GM12878 (cell line): Measurements from ENCODE around the gene MAGI2. TPM values are rescaled to one million over a fixed set of nuclear protein-coding genes. Genes with fewer than 3 reads are reported as not detected.

Source experiments
- ATAC-seq: fragments of 200-7000 bp; cut with Tn5 transposase; 3 replicates; pipeline ENCODE4 v1.9.1; 2020; ENCODE audit warnings: mild to moderate bottlenecking, moderate library complexity
- BruUV-seq: library from RNA; stranded (reverse); fragments of 400-500 nt; replicated peaks from 2 replicates; lab custom pipeline; 2021; lab: Mats Ljungman, UMichigan
- CTCF ChIA-PET: fragments of 300-600 bp; sonication (Branson Sonifier 250); formaldehyde crosslinking; extraction: SDS; loops from one replicate; lab custom pipeline; 2021; ENCODE audit warnings: inconsistent platforms; lab: Yijun Ruan, JAX
- POLR2A ChIA-PET: fragments of 350-600 bp; formaldehyde crosslinking; extraction: SDS; loops from one replicate; lab custom pipeline; 2021; ENCODE audit warnings: inconsistent platforms; lab: Charles Lee
- RAD21 ChIA-PET: fragments of 300-600 bp; sonication (Branson Sonifier 250); formaldehyde crosslinking; loops from one replicate; lab custom pipeline; 2023; ENCODE audit warnings: antibody characterized with exemption; ENCODE audit not compliant: unreplicated experiment; lab: Charles Lee
- SMC1A ChIA-PET: fragments of 300-600 bp; sonication (Branson Sonifier 250); formaldehyde crosslinking; loops from one replicate; lab custom pipeline; 2023; ENCODE audit not compliant: unreplicated experiment, uncharacterized antibody; lab: Charles Lee
- DNase-seq: peaks from one replicate; pipeline ENCODE4 v3.0.0-alpha.2; 2011; ENCODE audit warnings: low read depth, low spot score
- FAIRE-seq: peaks from 3 replicates; lab custom pipeline; 2011; peaks lifted over from hg19 to GRCh38; lab: Jason Lieb, UNC
- H2AFZ ChIP-seq: 2 replicates; pipeline ENCODE4 v1.6.0; 2011; ENCODE audit warnings: low read depth, low read length, control low read depth; ENCODE audit not compliant: control insufficient read depth
- H3K27ac ChIP-seq: 2 replicates; pipeline ENCODE4 v1.5.1; 2011; ENCODE audit warnings: control low read depth; ENCODE audit not compliant: control insufficient read depth, insufficient read depth
- H3K27me3 ChIP-seq, 2 experiments: replicated peaks in 1 of 2; 2 replicates each; pipeline versions ENCODE4 v1.6.0 to v1.6.1; 2011; ENCODE audit warnings: low read length in 1 of 2; ENCODE audit not compliant: control insufficient read depth in 2 of 2, insufficient read depth in 2 of 2
- H3K36me3 ChIP-seq, 2 experiments: 2 replicates each; pipeline ENCODE4 v1.5.1; 2011; ENCODE audit warnings: low read length in 1 of 2; ENCODE audit not compliant: control insufficient read depth in 2 of 2, insufficient read depth in 2 of 2
- H3K4me1 ChIP-seq: 2 replicates; pipeline ENCODE4 v1.6.1; 2011; ENCODE audit warnings: mild to moderate bottlenecking, low read length, moderate library complexity, mixed read lengths; ENCODE audit not compliant: control insufficient read depth, insufficient read depth
- H3K4me2 ChIP-seq: 2 replicates; pipeline ENCODE4 v1.6.0; 2011; ENCODE audit warnings: control low read depth; ENCODE audit not compliant: control insufficient read depth, insufficient read depth
- H3K4me3 ChIP-seq: fragments of 200-600 bp; sonication (generic); 2 replicates; pipeline ENCODE4 v1.5.1; 2016
- H3K79me2 ChIP-seq: 2 replicates; pipeline ENCODE4 v1.6.0; 2011; ENCODE audit warnings: low read length; ENCODE audit not compliant: control insufficient read depth, insufficient read depth
- H3K9ac ChIP-seq: 2 replicates; pipeline ENCODE4 v1.8.0; 2011; ENCODE audit warnings: low read length, control low read depth, mixed read lengths; ENCODE audit not compliant: control insufficient read depth, insufficient read depth
- H3K9me3 ChIP-seq: replicated peaks from 3 replicates; pipeline ENCODE4 v1.5.1; 2011; ENCODE audit warnings: mild to moderate bottlenecking, low read length; ENCODE audit not compliant: control insufficient read depth, insufficient read depth
- H4K20me1 ChIP-seq: 2 replicates; pipeline ENCODE4 v1.6.0; 2011; ENCODE audit not compliant: control insufficient read depth, insufficient read depth
- KAT2A ChIP-seq: conservative IDR thresholded peaks from 2 replicates; pipeline ENCODE4 v1.6.1; 2011; ENCODE audit warnings: low read depth, low read length; ENCODE audit not compliant: control insufficient read depth
- NR2F1 ChIP-seq: fragments of 450-650 bp; conservative IDR thresholded peaks from 2 replicates; pipeline ENCODE4 v1.6.1; 2017; ENCODE audit warnings: mild to moderate bottlenecking
- RAD21 ChIP-seq: IDR thresholded peaks from 2 replicates; pipeline ENCODE4 v1.6.1; 2011; ENCODE audit warnings: mild to moderate bottlenecking, low read depth, low read length, moderate library complexity; ENCODE audit not compliant: insufficient read depth
- TCF12 ChIP-seq: IDR thresholded peaks from 2 replicates; pipeline ENCODE4 v1.6.1; 2011; ENCODE audit warnings: low read depth, mild to moderate bottlenecking, low read length
- WGBS: methylation state at CpG from one replicate; pipeline ENCODE4 v1.1.6; 2016; ENCODE audit warnings: low lambda C conversion rate; ENCODE audit not compliant: insufficient replicate concordance, insufficient coverage; ENCODE audit errors: missing lambda C conversion rate; 5-methylcytosine and 5-hydroxymethylcytosine counted together
- in situ Hi-C: fragments of 300-500 bp; cut with MboI; formaldehyde crosslinking; loops from 9 replicates; pipeline ENCODE4 v1.14.3; 2018; ENCODE audit warnings: mixed read lengths
- intact Hi-C: fragments of 100-400 bp; cut with micrococcal nuclease; formaldehyde crosslinking; loops from one replicate; pipeline ENCODE4 v1.14.2; 2022; ENCODE audit not compliant: unreplicated experiment
- polyA plus RNA-seq, 11 experiments: library from polyadenylated mRNA; depleted of rRNA in 4 of 11; unstranded in 6 of 11; stranded (reverse) in 5 of 11; fragments of >200 nt; fragmentation: Nextera tagmentation in 4 of 11; fragmentation: Illumina TruSeq in 1 of 11; extraction: Ambion mirVana in 4 of 11; extraction: Trizol in 1 of 11; gene quantifications; 1 replicate in 1 of 11; 2 replicates in 10 of 11; pipeline versions ENCODE4 v1.2.1 to v1.2.3, GENCODE V29; 2011 to 2016; ENCODE audit warnings: inconsistent platforms in 2 of 11, missing spikeins in 2 of 11, low read depth in 1 of 11
- total RNA-seq, 4 experiments: library from RNA; depleted of rRNA in 3 of 4; stranded (reverse); fragments of >200 nt in 3 of 4; fragmentation: Illumina TruSeq in 1 of 4; extraction: Trizol in 1 of 4; gene quantifications; 2 replicates each; pipeline versions ENCODE4 v1.2.1 to v1.2.3, GENCODE V29; 2013 to 2021
- TF ChIP-seq, protein P1 (sequence below): IDR thresholded peaks from 2 replicates; pipeline ENCODE4 v1.6.1; 2012; ENCODE audit warnings: low read depth, low read length, improper control_type of control experiment
- TF ChIP-seq, protein P2 (sequence below): fragments of 450-650 bp; formaldehyde crosslinking; IDR thresholded peaks from 2 replicates; pipeline ENCODE4 v1.5.0; 2022; ENCODE audit warnings: mild to moderate bottlenecking, missing genetic modification characterization
- TF ChIP-seq, protein P3 (sequence below): fragments of 450-650 bp; IDR thresholded peaks from 2 replicates; pipeline ENCODE4 v1.6.1; 2017; ENCODE audit warnings: mild to moderate bottlenecking

Gene MAGI2
- total and polyA plus RNA-seq, 10 of the 15 experiments (the other 5 are each of a cell fraction or from before 2014, with no cell fraction given), result 0.01 to 0.31 (median 0.05) TPM; not detected in 2

DNA sequence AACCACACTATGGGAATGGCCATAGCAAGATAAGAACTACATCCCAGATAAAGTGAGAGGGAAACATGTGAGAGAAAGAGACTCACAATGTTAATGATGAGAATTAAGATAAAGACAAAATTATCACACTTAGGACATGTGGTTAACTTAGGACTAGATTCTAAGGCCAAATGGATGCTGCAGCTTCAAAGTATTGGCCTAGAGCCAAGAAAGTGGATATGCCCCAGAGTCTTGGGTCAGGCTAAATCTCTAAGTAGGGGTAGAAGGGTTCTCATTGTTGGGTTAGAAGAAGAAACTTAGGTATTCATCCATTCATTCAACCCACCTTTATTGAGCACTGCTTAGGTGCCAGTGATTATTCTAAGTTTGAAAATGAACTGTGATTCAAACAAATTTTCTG is 836.9 kb downstream of the MAGI2 start (continued):
- TF ChIP-seq, protein P1, sequence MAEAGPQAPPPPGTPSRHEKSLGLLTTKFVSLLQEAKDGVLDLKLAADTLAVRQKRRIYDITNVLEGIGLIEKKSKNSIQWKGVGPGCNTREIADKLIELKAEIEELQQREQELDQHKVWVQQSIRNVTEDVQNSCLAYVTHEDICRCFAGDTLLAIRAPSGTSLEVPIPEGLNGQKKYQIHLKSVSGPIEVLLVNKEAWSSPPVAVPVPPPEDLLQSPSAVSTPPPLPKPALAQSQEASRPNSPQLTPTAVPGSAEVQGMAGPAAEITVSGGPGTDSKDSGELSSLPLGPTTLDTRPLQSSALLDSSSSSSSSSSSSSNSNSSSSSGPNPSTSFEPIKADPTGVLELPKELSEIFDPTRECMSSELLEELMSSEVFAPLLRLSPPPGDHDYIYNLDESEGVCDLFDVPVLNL, result no peak

DNA sequence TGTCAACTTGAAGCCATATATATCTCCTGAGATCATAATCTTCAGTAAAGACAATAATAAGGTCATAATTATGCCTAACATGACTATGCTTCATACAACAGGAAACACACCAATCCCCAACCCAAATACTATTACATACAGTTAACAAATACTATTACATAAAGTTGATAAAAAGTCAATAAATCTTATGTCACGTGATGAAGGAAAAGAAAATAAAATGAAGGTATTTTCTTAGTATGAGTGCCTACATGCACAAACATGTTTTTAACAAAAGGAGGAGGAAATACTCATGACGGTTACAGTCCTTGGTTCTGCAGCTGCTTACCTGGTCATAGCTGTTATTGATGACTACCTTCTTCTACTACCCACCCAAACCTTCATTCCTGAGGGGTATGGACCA is 844.2 kb downstream of the MAGI2 start:
- FAIRE-seq, result no peak
- intact Hi-C loops (loop anchor here (10.0 kb wide), 2 partner anchors 316 to 566 kb away; no protein-coding TSS in a partner anchor), in situ Hi-C loops (no loop called here)
- Histone ChIP-seq H4K20me1 (no peaks in the 10 kb centered on the region), H3K79me2 (no peaks in the 10 kb centered on the region), H3K4me3 (no peak overlapping the region), H3K9me3 (no peaks in the 10 kb centered on the region), H3K27me3 (no peaks in the 10 kb centered on the region), H2AFZ (no peak overlapping the region), H3K27ac (no peak overlapping the region), H3K4me2 (no peak overlapping the region), H3K9ac (no peak overlapping the region), H3K36me3 (no peaks in the 10 kb centered on the region), H3K4me1 (no peaks in the 10 kb centered on the region)
- DNase-seq, result no peak
- ATAC-seq, result no peak
- TF ChIP-seq TCF12 (no peak), KAT2A (no peak)
- 2% methylated on average over 2 of the region's 2 CpGs for WGBS
- no TSS peak for BruUV-seq
- RAD21 ChIA-PET, result no interaction called here
- SMC1A ChIA-PET, result no interaction called here
- CTCF ChIA-PET, result no interaction called here
- POLR2A ChIA-PET, result no interaction called here

DNA sequence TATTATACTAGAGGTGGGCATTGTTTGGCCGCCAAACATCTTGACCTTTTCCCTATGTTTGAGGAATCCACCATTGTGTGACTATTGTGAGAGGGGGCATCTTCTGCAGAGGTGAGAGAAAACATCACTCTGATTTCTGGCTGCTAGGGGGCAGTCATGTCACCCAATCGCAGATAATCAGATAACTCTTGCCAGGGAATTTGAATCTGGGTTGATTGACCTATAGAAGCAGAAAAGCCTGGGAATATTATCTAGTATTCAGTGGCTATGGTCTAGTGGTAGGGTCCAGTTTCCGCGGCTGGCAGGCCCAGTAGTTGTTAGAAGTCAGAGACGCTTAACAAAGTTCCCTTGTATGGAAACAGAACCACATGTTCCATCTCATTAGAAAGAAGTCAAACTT is 846.4 kb downstream of the MAGI2 start:
- POLR2A ChIA-PET, result no interaction called here
- no peak overlapping the region for H3K27ac ChIP-seq
- intact Hi-C loops (loop anchor here (10.0 kb wide), 2 partner anchors 318 to 568 kb away; no protein-coding TSS in a partner anchor), in situ Hi-C loops (no loop called here)
- H3K9ac ChIP-seq, result no peak overlapping the region
- H3K36me3 ChIP-seq, result no peaks in the 10 kb centered on the region
- no peaks in the 10 kb centered on the region for H3K79me2 ChIP-seq
- CTCF ChIA-PET, result interaction anchor here (0.7 kb wide), 1 partner anchor 248 kb away, joined by 3 read pairs; no protein-coding TSS in a partner anchor
- RAD21 ChIA-PET, result no interaction called here
- SMC1A ChIA-PET, result no interaction called here
- no peak overlapping the region for H3K4me2 ChIP-seq
- no peaks in the 10 kb centered on the region for H3K27me3 ChIP-seq
- H2AFZ ChIP-seq, result no peak overlapping the region
- no peaks in the 10 kb centered on the region for H3K4me1 ChIP-seq
- no peak for DNase-seq
- BruUV-seq, result no TSS peak
- H4K20me1 ChIP-seq, result no peaks in the 10 kb centered on the region
- 58% methylated on average over 5 of the region's 5 CpGs for WGBS
- 0 out of 3 replicates have a peak, but pooled peaks have one; percentile 41 for ATAC-seq
- H3K4me3 ChIP-seq, result no peak overlapping the region
- no peak for FAIRE-seq
- H3K9me3 ChIP-seq, result no peaks in the 10 kb centered on the region
- TF ChIP-seq, protein P2, sequence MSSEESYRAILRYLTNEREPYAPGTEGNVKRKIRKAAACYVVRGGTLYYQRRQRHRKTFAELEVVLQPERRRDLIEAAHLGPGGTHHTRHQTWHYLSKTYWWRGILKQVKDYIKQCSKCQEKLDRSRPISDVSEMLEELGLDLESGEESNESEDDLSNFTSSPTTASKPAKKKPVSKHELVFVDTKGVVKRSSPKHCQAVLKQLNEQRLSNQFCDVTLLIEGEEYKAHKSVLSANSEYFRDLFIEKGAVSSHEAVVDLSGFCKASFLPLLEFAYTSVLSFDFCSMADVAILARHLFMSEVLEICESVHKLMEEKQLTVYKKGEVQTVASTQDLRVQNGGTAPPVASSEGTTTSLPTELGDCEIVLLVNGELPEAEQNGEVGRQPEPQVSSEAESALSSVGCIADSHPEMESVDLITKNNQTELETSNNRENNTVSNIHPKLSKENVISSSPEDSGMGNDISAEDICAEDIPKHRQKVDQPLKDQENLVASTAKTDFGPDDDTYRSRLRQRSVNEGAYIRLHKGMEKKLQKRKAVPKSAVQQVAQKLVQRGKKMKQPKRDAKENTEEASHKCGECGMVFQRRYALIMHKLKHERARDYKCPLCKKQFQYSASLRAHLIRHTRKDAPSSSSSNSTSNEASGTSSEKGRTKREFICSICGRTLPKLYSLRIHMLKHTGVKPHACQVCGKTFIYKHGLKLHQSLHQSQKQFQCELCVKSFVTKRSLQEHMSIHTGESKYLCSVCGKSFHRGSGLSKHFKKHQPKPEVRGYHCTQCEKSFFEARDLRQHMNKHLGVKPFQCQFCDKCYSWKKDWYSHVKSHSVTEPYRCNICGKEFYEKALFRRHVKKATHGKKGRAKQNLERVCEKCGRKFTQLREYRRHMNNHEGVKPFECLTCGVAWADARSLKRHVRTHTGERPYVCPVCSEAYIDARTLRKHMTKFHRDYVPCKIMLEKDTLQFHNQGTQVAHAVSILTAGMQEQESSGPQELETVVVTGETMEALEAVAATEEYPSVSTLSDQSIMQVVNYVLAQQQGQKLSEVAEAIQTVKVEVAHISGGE (CRISPR knock-in tag), result no peak
- TF ChIP-seq, protein P3, sequence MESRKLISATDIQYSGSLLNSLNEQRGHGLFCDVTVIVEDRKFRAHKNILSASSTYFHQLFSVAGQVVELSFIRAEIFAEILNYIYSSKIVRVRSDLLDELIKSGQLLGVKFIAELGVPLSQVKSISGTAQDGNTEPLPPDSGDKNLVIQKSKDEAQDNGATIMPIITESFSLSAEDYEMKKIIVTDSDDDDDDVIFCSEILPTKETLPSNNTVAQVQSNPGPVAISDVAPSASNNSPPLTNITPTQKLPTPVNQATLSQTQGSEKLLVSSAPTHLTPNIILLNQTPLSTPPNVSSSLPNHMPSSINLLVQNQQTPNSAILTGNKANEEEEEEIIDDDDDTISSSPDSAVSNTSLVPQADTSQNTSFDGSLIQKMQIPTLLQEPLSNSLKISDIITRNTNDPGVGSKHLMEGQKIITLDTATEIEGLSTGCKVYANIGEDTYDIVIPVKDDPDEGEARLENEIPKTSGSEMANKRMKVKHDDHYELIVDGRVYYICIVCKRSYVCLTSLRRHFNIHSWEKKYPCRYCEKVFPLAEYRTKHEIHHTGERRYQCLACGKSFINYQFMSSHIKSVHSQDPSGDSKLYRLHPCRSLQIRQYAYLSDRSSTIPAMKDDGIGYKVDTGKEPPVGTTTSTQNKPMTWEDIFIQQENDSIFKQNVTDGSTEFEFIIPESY, result no peak
- TF ChIP-seq RAD21 (peak; percentile 39; the same call in 1 of the 2 replicates), NR2F1 (no peak)
